ENCODE results near the gene KLF5. TPM values are rescaled to one million over a fixed set of nuclear protein-coding genes. Genes with fewer than 3 reads are reported as not detected.
"Not testable (repeated sequence)": the region's sequence is repeated elsewhere in the genome, so short reads cannot be mapped to it uniquely, and the experiment has no call there.

Gene KLF5
- total RNA-seq, 2 donors from 2014 or later = 1.1 to 1.9 TPM

GRCh38 chr13:73074014-73074413 lies 15.2 kb downstream of the KLF5 start:
- DNase-seq (ENCODE audit: low spot score in 2 of 2) (no peak), ATAC-seq (no peak)
- H3K36me3 Mint-ChIP-seq = no peaks in the 10 kb centered on the region
- H3K27ac Mint-ChIP-seq = no peak overlapping the region
- no peaks in the 10 kb centered on the region for H3K9me3 Mint-ChIP-seq

- no peak for DNase-seq (ENCODE audit: low spot score in 2 of 2)
- no peaks in the 10 kb centered on the region for H3K9me3 Mint-ChIP-seq
- ATAC-seq = no peak
- H3K36me3 Mint-ChIP-seq = no peaks in the 10 kb centered on the region
- no peak overlapping the region for H3K27ac Mint-ChIP-seq
Observed at GRCh38 chr13:73074926-73075325, 16.1 kb downstream of the KLF5 start.

- no peaks in the 10 kb centered on the region for H3K9me3 Mint-ChIP-seq
- no peak for ATAC-seq
- no peak overlapping the region for H3K27ac Mint-ChIP-seq
- DNase-seq (ENCODE audit: low spot score in 2 of 2) = no peak
- H3K36me3 Mint-ChIP-seq = no peaks in the 10 kb centered on the region
Observed at GRCh38 chr13:73075546-73075945, 16.7 kb downstream of the KLF5 start.

- H3K9me3 Mint-ChIP-seq = no peaks in the 10 kb centered on the region
- no peak for DNase-seq (ENCODE audit: low spot score in 2 of 2)
- no peaks in the 10 kb centered on the region for H3K36me3 Mint-ChIP-seq
- no peak overlapping the region for H3K27ac Mint-ChIP-seq
- ATAC-seq = no peak
Observed at GRCh38 chr13:73075954-73076353, 17.1 kb downstream of the KLF5 start.

GRCh38 chr13:73077865-73078264 lies 19.1 kb downstream of the KLF5 start:
- ATAC-seq (no peak), DNase-seq (ENCODE audit: low spot score in 2 of 2) (no peak)
- Mint-ChIP-seq H3K27ac (no peak overlapping the region), H3K9me3 (no peaks in the 10 kb centered on the region), H3K36me3 (no peaks in the 10 kb centered on the region)

- Mint-ChIP-seq H3K9me3 (no peaks in the 10 kb centered on the region), H3K27ac (no peak overlapping the region), H3K36me3 (no peaks in the 10 kb centered on the region)
- no peak for DNase-seq (ENCODE audit: low spot score in 2 of 2)
- ATAC-seq = no peak
Observed at GRCh38 chr13:73079359-73079758, 20.6 kb downstream of the KLF5 start.

GRCh38 chr13:73081256-73081915 lies 22.6 kb downstream of the KLF5 start:
- H3K27ac Mint-ChIP-seq = peak overlapping the region in 1 of 2 donors; percentile 87
- no peaks in the 10 kb centered on the region for H3K36me3 Mint-ChIP-seq
- ATAC-seq = no peak
- no peaks in the 10 kb centered on the region for H3K9me3 Mint-ChIP-seq
- DNase-seq (ENCODE audit: low spot score in 2 of 2) = no peak

- DNase-seq (ENCODE audit: low spot score in 2 of 2) (no peak), ATAC-seq (no peak)
- no peaks in the 10 kb centered on the region for H3K36me3 Mint-ChIP-seq
Observed at GRCh38 chr13:73082471-73082870, 23.7 kb downstream of the KLF5 start.

GRCh38 chr13:73082895-73083294 lies 24.1 kb downstream of the KLF5 start:
- no peak overlapping the region for H3K27ac Mint-ChIP-seq

More at GRCh38 chr13:73082471-73082870, 23.7 kb downstream of the KLF5 start:
- no peak overlapping the region for H3K27ac Mint-ChIP-seq
- peaks cover 0 to 5% of the 10 kb centered on the region in 2 donors for H3K9me3 Mint-ChIP-seq

GRCh38 chr13:73088332-73088935 lies 29.6 kb downstream of the KLF5 start:
- ATAC-seq (no peak), DNase-seq (ENCODE audit: low spot score in 2 of 2) (no peak)
- Mint-ChIP-seq H3K27ac (no peak overlapping the region), H3K36me3 (no peaks in the 10 kb centered on the region), H3K9me3 (peaks cover 0 to 6% of the 10 kb centered on the region in 2 donors)

More at GRCh38 chr13:73082895-73083294, 24.1 kb downstream of the KLF5 start:
- Mint-ChIP-seq H3K9me3 (peaks cover 0 to 6% of the 10 kb centered on the region in 2 donors), H3K36me3 (no peaks in the 10 kb centered on the region)
- DNase-seq (ENCODE audit: low spot score in 2 of 2) (no peak), ATAC-seq (no peak)

- no peak for ATAC-seq
- no peak for DNase-seq (ENCODE audit: low spot score in 2 of 2)
- Mint-ChIP-seq H3K36me3 (no peaks in the 10 kb centered on the region), H3K9me3 (peaks cover 0 to 6% of the 10 kb centered on the region in 2 donors), H3K27ac (no peak overlapping the region)
Observed at GRCh38 chr13:73089213-73089612, 30.4 kb downstream of the KLF5 start.

GRCh38 chr13:73090116-73090822 lies 31.5 kb downstream of the KLF5 start:
- ATAC-seq = peak in 1 of 2 donors; percentile 68
- H3K27ac Mint-ChIP-seq = peak overlapping the region; percentile 33 to 93

GRCh38 chr13:73090823-73091187 lies 32.0 kb downstream of the KLF5 start:
- ATAC-seq (no peak), DNase-seq (ENCODE audit: low spot score in 2 of 2) (no peak)
- peaks cover 0 to 6% of the 10 kb centered on the region in 2 donors for H3K9me3 Mint-ChIP-seq
- H3K27ac Mint-ChIP-seq = peak overlapping the region in 1 of 2 donors; percentile 33
- H3K36me3 Mint-ChIP-seq = no peaks in the 10 kb centered on the region

More at GRCh38 chr13:73090116-73090822, 31.5 kb downstream of the KLF5 start:
- DNase-seq (ENCODE audit: low spot score in 2 of 2) = no peak
- H3K9me3 Mint-ChIP-seq = peaks cover 0 to 6% of the 10 kb centered on the region in 2 donors
- no peaks in the 10 kb centered on the region for H3K36me3 Mint-ChIP-seq

- DNase-seq (ENCODE audit: low spot score in 2 of 2) (no peak), ATAC-seq (peak in 1 of 2 donors; percentile 38)
- H3K9me3 Mint-ChIP-seq = no peaks in the 10 kb centered on the region
- no peaks in the 10 kb centered on the region for H3K36me3 Mint-ChIP-seq
- H3K27ac Mint-ChIP-seq = no peak overlapping the region
Observed at GRCh38 chr13:73092829-73093228, 34.0 kb downstream of the KLF5 start.

- Mint-ChIP-seq H3K36me3 (no peaks in the 10 kb centered on the region), H3K27ac (no peak overlapping the region), H3K9me3 (no peaks in the 10 kb centered on the region)
- DNase-seq (ENCODE audit: low spot score in 2 of 2) (no peak), ATAC-seq (no peak)
Observed at GRCh38 chr13:73096173-73096572, 37.4 kb downstream of the KLF5 start.

GRCh38 chr13:73096638-73097037 lies 37.8 kb downstream of the KLF5 start:
- Mint-ChIP-seq H3K36me3 (no peaks in the 10 kb centered on the region), H3K27ac (no peak overlapping the region), H3K9me3 (no peaks in the 10 kb centered on the region)
- ATAC-seq (no peak), DNase-seq (ENCODE audit: low spot score in 2 of 2) (no peak)

- not testable (repeated sequence) for ATAC-seq; DNase-seq (ENCODE audit: low spot score in 2 of 2); H3K36me3 Mint-ChIP-seq; H3K27ac Mint-ChIP-seq; H3K9me3 Mint-ChIP-seq
Observed at GRCh38 chr13:73100781-73101180, 42.0 kb downstream of the KLF5 start.
